ENCODE data around the gene RASA2. TPM values are rescaled to one million over a fixed set of nuclear protein-coding genes. Genes with fewer than 3 reads are reported as not detected.

Gene RASA2
- total and polyA plus RNA-seq, 2 of the 8 experiments (the other 6 are each of a cell fraction or from before 2014, with no cell fraction given), result 3.5 to 15.9 TPM

DNA sequence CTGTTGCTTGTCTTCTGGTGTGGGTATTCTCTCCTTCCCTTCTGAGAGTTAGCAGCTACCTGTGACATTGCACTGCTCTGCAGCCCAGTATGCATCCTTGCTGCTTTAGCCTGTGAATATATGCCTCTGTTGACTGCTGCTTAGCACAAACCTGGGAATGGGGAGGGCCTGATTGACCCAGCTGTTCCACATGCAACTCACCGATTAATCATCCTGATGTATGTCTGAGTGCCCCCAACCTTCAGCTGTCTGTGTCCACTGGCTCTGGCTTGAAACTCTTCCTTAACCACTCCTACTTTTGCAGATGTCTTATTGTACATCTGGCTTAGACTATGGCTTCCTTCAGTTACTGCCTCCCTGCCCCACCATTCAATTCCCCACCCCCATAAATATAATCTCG lies 119.1 kb downstream of the RASA2 start:
- Histone ChIP-seq H3K14ac (ENCODE audit: insufficient read length) (no peak overlapping the region), H3K36me3 (ENCODE audit: control insufficient read depth in 2 of 4, insufficient read depth in 4 of 4, low read length in 3 of 4) (peaks cover 0 to 25% (median 2%) of the 10 kb centered on the region in 4 experiments; a peak in 4 of 8 replicates), H3K4me3 (ENCODE audit: extremely low read depth in 1 of 4, insufficient read depth in 2 of 4, low read depth in 3 of 4, low read length in 4 of 4) (no peak overlapping the region), H3K79me2 (ENCODE audit: control insufficient read depth in 1 of 2, insufficient read depth in 2 of 2, low read length in 2 of 2) (no peaks in the 10 kb centered on the region), H4K91ac (replicated peaks; ENCODE audit: insufficient read length, low read length) (no peak overlapping the region), H2BK20ac (ENCODE audit: low read length) (no peak overlapping the region), H3K4me2 (ENCODE audit: insufficient read depth in 1 of 2, low read depth in 2 of 2, low read length in 2 of 2) (no peak overlapping the region), H2AK5ac (ENCODE audit: low read depth, low read length) (no peak overlapping the region), H2AFZ (ENCODE audit: low read length) (no peak overlapping the region), H4K20me1 (replicated peaks in 1 of 2; ENCODE audit: control insufficient read depth in 1 of 2, insufficient read depth in 2 of 2, low read length in 2 of 2) (no peaks in the 10 kb centered on the region), H3K9ac (replicated peaks in 1 of 4; ENCODE audit: extremely low read depth in 1 of 4, low read depth in 3 of 4, low read length in 3 of 4) (no peak overlapping the region), H3K9me3 (ENCODE audit: insufficient read depth in 2 of 2, low read depth in 1 of 2, low read length in 1 of 2) (peaks cover 0 to 5% of the 10 kb centered on the region in 2 experiments; a peak in 1 of 4 replicates), H2BK120ac (replicated peaks; ENCODE audit: low read depth, low read length) (no peak overlapping the region), H4K8ac (ENCODE audit: extremely low read depth, insufficient read depth, low read length) (no peak overlapping the region; the same call in 1 of the 2 replicates), H3K18ac (ENCODE audit: extremely low read depth, low read length) (no peak overlapping the region), H2BK12ac (ENCODE audit: low read depth, low read length) (no peak overlapping the region), H2BK15ac (ENCODE audit: low read length) (no peak overlapping the region), H3K27me3 (replicated peaks in 1 of 4; ENCODE audit: control insufficient read depth in 3 of 4, extremely low read depth in 1 of 4, insufficient read depth in 3 of 4, low read length in 3 of 4) (no peaks in the 10 kb centered on the region), H3K23ac (ENCODE audit: insufficient read length) (no peak overlapping the region), H3K23me2 (ENCODE audit: low read depth, low read length) (no peaks in the 10 kb centered on the region; the same call in 1 of the 2 replicates), H3K79me1 (ENCODE audit: low read depth, low read length) (no peaks in the 10 kb centered on the region), H3K56ac (replicated peaks; ENCODE audit: insufficient read length, low read depth, low read length) (no peak overlapping the region), H3K27ac (ENCODE audit: low read depth, low read length) (no peak overlapping the region), H3K4me1 (replicated peaks in 1 of 4; ENCODE audit: control insufficient read depth in 3 of 4, insufficient read depth in 4 of 4, low read length in 3 of 4) (no peaks in the 10 kb centered on the region), H3K4ac (replicated peaks; ENCODE audit: insufficient read length, low read depth, low read length) (no peak overlapping the region), H2BK5ac (ENCODE audit: low read depth, low read length) (no peak overlapping the region), H4K5ac (ENCODE audit: insufficient read length, low read depth, low read length) (no peak overlapping the region)
- DNase-seq (ENCODE audit: low read depth in 1 of 2, low spot score in 2 of 2) (no peak), FAIRE-seq (no peak)
- POLR2A ChIA-PET (ENCODE audit: partially characterized antibody), result no interaction called here
- 90% methylated on average over 2 of the region's 2 CpGs; no CpG with 5 or more reads in 1 of the 2 experiments for WGBS, 2 experiments (ENCODE audit: extremely low coverage in 1 of 2, insufficient coverage in 1 of 2, insufficient read length in 1 of 2, insufficient replicate concordance in 2 of 2, low coverage in 1 of 2, low lambda C conversion rate in 2 of 2, missing lambda C conversion rate in 1 of 2)
- CTCF ChIA-PET (ENCODE audit: partially characterized antibody), result no interaction called here
- no peak for TF ChIP-seq EGR1 (IDR thresholded peaks at IDR 0.05; ENCODE audit: borderline replicate concordance, low read depth, low read length)

Measured in H1 (cell line).